Skeletal muscle tissue (tissue), 4 donors: ENCODE data around the gene VGLL4. TPM values are rescaled to one million over a fixed set of nuclear protein-coding genes. Genes with fewer than 3 reads are reported as not detected.

ENCODE experiments used
- H3K27ac ChIP-seq: one replicate; pipeline ENCODE4 v1.7.0; 2013; ENCODE audit warnings: mild to moderate bottlenecking, low read depth, low read length, inconsistent platforms
- H3K27me3 ChIP-seq, 3 donors: one replicate each; pipeline ENCODE4 v1.7.0; 2013; ENCODE audit warnings: low read length in 3 of 3; ENCODE audit not compliant: control insufficient read depth in 3 of 3, insufficient read depth in 3 of 3
- H3K36me3 ChIP-seq, 3 donors: one replicate each; pipeline ENCODE4 v1.7.0; 2013; ENCODE audit warnings: low read length in 3 of 3; ENCODE audit not compliant: control insufficient read depth in 3 of 3, insufficient read depth in 3 of 3
- H3K4me1 ChIP-seq, 3 donors: one replicate each; pipeline ENCODE4 v1.7.0; 2013; ENCODE audit warnings: low read length in 3 of 3, mild to moderate bottlenecking in 3 of 3; ENCODE audit not compliant: control insufficient read depth in 3 of 3, insufficient read depth in 3 of 3
- H3K4me3 ChIP-seq, 3 donors: one replicate each; pipeline ENCODE4 v1.7.0; 2013; ENCODE audit warnings: low read length in 3 of 3
- H3K9ac ChIP-seq, 3 donors: one replicate each; pipeline ENCODE4 v1.7.0; 2013; ENCODE audit warnings: low read length in 3 of 3, mild to moderate bottlenecking in 3 of 3, moderate library complexity in 2 of 3, low read depth in 1 of 3
- H3K9me3 ChIP-seq, 3 donors: one replicate each; pipeline ENCODE4 v1.7.0; 2013; ENCODE audit warnings: low read length in 3 of 3; ENCODE audit not compliant: control insufficient read depth in 3 of 3
- total RNA-seq: library from RNA; depleted of rRNA; stranded (reverse); fragments of >200 nt; gene quantifications from one replicate; pipeline ENCODE4 v1.2.3, GENCODE V29; 2014
- donor health status: Osteomylitis.

VGLL4 gene
- total RNA-seq, 1 donor from 2014 or later, result 53.8 TPM

- Histone ChIP-seq H3K4me3 (peak overlapping the region; percentile 6 to 30 (median 26)), H3K4me1 (peaks cover 71 to 79% (median 72%) of the 10 kb centered on the region in 3 donors), H3K9me3 (no peaks in the 10 kb centered on the region), H3K27me3 (no peaks in the 10 kb centered on the region), H3K9ac (peak overlapping the region in 2 of 3 donors; percentile 59 to 60), H3K36me3 (peaks cover 0 to 2% (median 0%) of the 10 kb centered on the region in 3 donors), H3K27ac (peak overlapping the region; percentile 75)
Observed at GRCh38 chr3:11591002-11591355, 52.7 kb downstream of the VGLL4 start.

GRCh38 chr3:11589706-11590105, 54.0 kb downstream of the VGLL4 start:
- H3K9me3 ChIP-seq, result no peaks in the 10 kb centered on the region
- H3K9ac ChIP-seq, result no peak overlapping the region
- H3K4me3 ChIP-seq, result peak overlapping the region in 1 of 3 donors; percentile 30
- H3K27ac ChIP-seq, result peak overlapping the region; percentile 48
- peaks cover 0 to 2% (median 0%) of the 10 kb centered on the region in 3 donors for H3K36me3 ChIP-seq
- peaks cover 72 to 79% (median 73%) of the 10 kb centered on the region in 3 donors for H3K4me1 ChIP-seq
- no peaks in the 10 kb centered on the region for H3K27me3 ChIP-seq

GRCh38 chr3:11588755-11589154, 55.0 kb downstream of the VGLL4 start:
- Histone ChIP-seq H3K27ac (peak overlapping the region; percentile 48), H3K36me3 (peaks cover 0 to 2% (median 0%) of the 10 kb centered on the region in 3 donors), H3K4me1 (peaks cover 68 to 76% (median 70%) of the 10 kb centered on the region in 3 donors), H3K9me3 (no peaks in the 10 kb centered on the region), H3K4me3 (peak overlapping the region; percentile 4 to 24 (median 16)), H3K27me3 (no peaks in the 10 kb centered on the region), H3K9ac (peak overlapping the region in 1 of 3 donors; percentile 41)

GRCh38 chr3:11588338-11588737, 55.4 kb downstream of the VGLL4 start:
- Histone ChIP-seq H3K36me3 (peaks cover 0 to 2% (median 0%) of the 10 kb centered on the region in 3 donors), H3K4me3 (peak overlapping the region; percentile 4 to 24 (median 16)), H3K4me1 (peaks cover 68 to 76% (median 70%) of the 10 kb centered on the region in 3 donors), H3K27me3 (no peaks in the 10 kb centered on the region), H3K27ac (peak overlapping the region; percentile 48), H3K9me3 (no peaks in the 10 kb centered on the region), H3K9ac (peak overlapping the region in 1 of 3 donors; percentile 41)

GRCh38 chr3:11587766-11588165, 55.9 kb downstream of the VGLL4 start:
- H3K4me3 ChIP-seq, result no peak overlapping the region
- peak overlapping the region in 1 of 3 donors; percentile 30 for H3K9ac ChIP-seq
- H3K27me3 ChIP-seq, result no peaks in the 10 kb centered on the region
- peak overlapping the region; percentile 48 for H3K27ac ChIP-seq
- H3K4me1 ChIP-seq, result peaks cover 64 to 76% (median 69%) of the 10 kb centered on the region in 3 donors
- H3K9me3 ChIP-seq, result no peaks in the 10 kb centered on the region
- H3K36me3 ChIP-seq, result peaks cover 0 to 2% (median 0%) of the 10 kb centered on the region in 3 donors

- H3K27ac ChIP-seq, result no peak overlapping the region
- H3K9me3 ChIP-seq, result no peaks in the 10 kb centered on the region
- H3K4me1 ChIP-seq, result peaks cover 50 to 61% (median 58%) of the 10 kb centered on the region in 3 donors
- no peaks in the 10 kb centered on the region for H3K27me3 ChIP-seq
- H3K36me3 ChIP-seq, result no peaks in the 10 kb centered on the region
- H3K9ac ChIP-seq, result no peak overlapping the region
- no peak overlapping the region for H3K4me3 ChIP-seq
Observed at GRCh38 chr3:11584570-11584969, 59.1 kb downstream of the VGLL4 start.

GRCh38 chr3:11583638-11584046, 60.1 kb downstream of the VGLL4 start:
- Histone ChIP-seq H3K4me3 (peak overlapping the region in 2 of 3 donors; percentile 7 to 42), H3K9ac (no peak overlapping the region), H3K4me1 (peaks cover 41 to 52% (median 49%) of the 10 kb centered on the region in 3 donors), H3K27me3 (no peaks in the 10 kb centered on the region), H3K9me3 (no peaks in the 10 kb centered on the region), H3K36me3 (no peaks in the 10 kb centered on the region), H3K27ac (peak overlapping the region; percentile 37)

GRCh38 chr3:11583235-11583634, 60.5 kb downstream of the VGLL4 start:
- Histone ChIP-seq H3K36me3 (no peaks in the 10 kb centered on the region), H3K4me1 (peaks cover 37 to 48% (median 45%) of the 10 kb centered on the region in 3 donors), H3K27ac (peak overlapping the region; percentile 66), H3K9ac (no peak overlapping the region), H3K4me3 (peak overlapping the region in 1 of 3 donors; percentile 77), H3K9me3 (no peaks in the 10 kb centered on the region), H3K27me3 (no peaks in the 10 kb centered on the region)

GRCh38 chr3:11582191-11582968, 61.3 kb downstream of the VGLL4 start:
- Histone ChIP-seq H3K36me3 (no peaks in the 10 kb centered on the region), H3K27ac (peak overlapping the region; percentile 66), H3K9me3 (no peaks in the 10 kb centered on the region), H3K4me3 (peak overlapping the region; percentile 49 to 77 (median 58)), H3K9ac (peak overlapping the region; percentile 42 to 80 (median 50)), H3K4me1 (peaks cover 29 to 46% (median 39%) of the 10 kb centered on the region in 3 donors), H3K27me3 (no peaks in the 10 kb centered on the region)
